MCF 10A (cell line): ENCODE results near the gene AWAT2. TPM values are rescaled to one million over a fixed set of nuclear protein-coding genes. Genes with fewer than 3 reads are reported as not detected.
A peak's percentile ranks its signal among the peaks of the same experiment; 100 is the strongest.

Experiments used
- BruUV-seq: library from RNA; stranded (reverse); fragments of 400-500 nt; replicated peaks from 2 replicates; lab custom pipeline; 2021; lab: Mats Ljungman, UMichigan
- CTCF ChIA-PET: fragments of 300-600 bp; sonication (Branson Sonifier 250); formaldehyde crosslinking; extraction: SDS; loops from one replicate; lab custom pipeline; 2021; ENCODE audit warnings: antibody characterized with exemption, inconsistent platforms; lab: Yijun Ruan, JAX
- POLR2A ChIA-PET: fragments of 300-600, 350-650 bp; sonication (Branson Sonifier 250); formaldehyde crosslinking; extraction: SDS; loops from one replicate; lab custom pipeline; 2020; ENCODE audit warnings: antibody characterized with exemption, inconsistent platforms; lab: Yijun Ruan, JAX
- DNase-seq: peaks from one replicate; pipeline ENCODE4 v3.0.0-alpha.2; 2018; ENCODE audit not compliant: unreplicated experiment
- H3K27ac Mint-ChIP-seq: one replicate; pipeline ENCODE4 v1.8.0; 2022; ENCODE audit warnings: mild to moderate bottlenecking, low read depth, mixed read lengths; ENCODE audit not compliant: unreplicated experiment
- H3K27me3 Mint-ChIP-seq: one replicate; pipeline ENCODE4 v1.8.0; 2022; ENCODE audit warnings: mixed read lengths; ENCODE audit not compliant: insufficient read depth, unreplicated experiment
- H3K36me3 Mint-ChIP-seq: one replicate; pipeline ENCODE4 v1.8.0; 2022; ENCODE audit warnings: mild to moderate bottlenecking, moderate library complexity, mixed read lengths; ENCODE audit not compliant: insufficient read depth, unreplicated experiment
- H3K4me1 Mint-ChIP-seq: one replicate; pipeline ENCODE4 v1.8.0; 2022; ENCODE audit warnings: mixed read lengths; ENCODE audit not compliant: insufficient read depth, unreplicated experiment
- H3K4me3 Mint-ChIP-seq: one replicate; pipeline ENCODE4 v1.8.0; 2022; ENCODE audit warnings: mild to moderate bottlenecking, moderate library complexity, mixed read lengths; ENCODE audit not compliant: unreplicated experiment
- H3K9me3 Mint-ChIP-seq: one replicate; pipeline ENCODE4 v1.8.0; 2022; ENCODE audit warnings: mixed read lengths; ENCODE audit not compliant: unreplicated experiment
- intact Hi-C: fragments of 100-400 bp; cut with micrococcal nuclease; formaldehyde crosslinking; loops from 2 replicates; pipeline ENCODE4 v1.14.1; 2022
- total RNA-seq: library from RNA; stranded (reverse); gene quantifications from 2 replicates; pipeline ENCODE4 v1.2.3, GENCODE V29; 2022
- TF ChIP-seq, protein P1 (sequence below): fragments of 200-600 bp; IDR thresholded peaks from one replicate; pipeline ENCODE4 v1.8.0; 2022; ENCODE audit warnings: antibody characterized with exemption, mild to moderate bottlenecking; ENCODE audit not compliant: unreplicated experiment

Gene AWAT2
- total RNA-seq, 1 experiment from 2014 or later = 0.14 TPM

DNA sequence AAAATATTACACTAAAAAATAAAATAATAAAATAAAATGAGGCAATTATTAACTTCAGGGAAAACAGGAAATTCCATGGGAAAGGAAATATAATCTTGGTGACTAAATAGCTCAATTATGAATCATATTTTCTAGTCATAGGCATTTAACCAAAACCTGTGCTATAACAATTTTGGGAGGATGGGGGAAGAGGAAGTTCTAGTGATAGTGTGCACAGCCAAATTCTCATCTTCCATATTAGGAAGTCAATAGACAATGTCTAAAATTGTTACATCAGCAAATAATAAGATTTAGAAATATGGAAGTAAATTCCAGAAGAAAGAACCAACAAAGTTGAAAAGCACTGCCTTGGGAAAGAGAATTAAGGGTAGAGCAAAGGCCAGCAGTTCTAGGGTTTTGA, 2.8 kb downstream of the AWAT2 start:
- Mint-ChIP-seq H3K27me3 (peaks cover 49% of the 10 kb centered on the region), H3K4me1 (peaks cover 18% of the 10 kb centered on the region), H3K4me3 (no peak overlapping the region), H3K9me3 (peaks cover 8% of the 10 kb centered on the region), H3K36me3 (no peaks in the 10 kb centered on the region), H3K27ac (no peak overlapping the region)
- TF ChIP-seq, protein P1, sequence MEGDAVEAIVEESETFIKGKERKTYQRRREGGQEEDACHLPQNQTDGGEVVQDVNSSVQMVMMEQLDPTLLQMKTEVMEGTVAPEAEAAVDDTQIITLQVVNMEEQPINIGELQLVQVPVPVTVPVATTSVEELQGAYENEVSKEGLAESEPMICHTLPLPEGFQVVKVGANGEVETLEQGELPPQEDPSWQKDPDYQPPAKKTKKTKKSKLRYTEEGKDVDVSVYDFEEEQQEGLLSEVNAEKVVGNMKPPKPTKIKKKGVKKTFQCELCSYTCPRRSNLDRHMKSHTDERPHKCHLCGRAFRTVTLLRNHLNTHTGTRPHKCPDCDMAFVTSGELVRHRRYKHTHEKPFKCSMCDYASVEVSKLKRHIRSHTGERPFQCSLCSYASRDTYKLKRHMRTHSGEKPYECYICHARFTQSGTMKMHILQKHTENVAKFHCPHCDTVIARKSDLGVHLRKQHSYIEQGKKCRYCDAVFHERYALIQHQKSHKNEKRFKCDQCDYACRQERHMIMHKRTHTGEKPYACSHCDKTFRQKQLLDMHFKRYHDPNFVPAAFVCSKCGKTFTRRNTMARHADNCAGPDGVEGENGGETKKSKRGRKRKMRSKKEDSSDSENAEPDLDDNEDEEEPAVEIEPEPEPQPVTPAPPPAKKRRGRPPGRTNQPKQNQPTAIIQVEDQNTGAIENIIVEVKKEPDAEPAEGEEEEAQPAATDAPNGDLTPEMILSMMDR = no peak
- CTCF ChIA-PET = interaction anchor here (1.1 kb wide), 1 partner anchor 49 kb away, joined by 3 read pairs; no protein-coding TSS in a partner anchor
- BruUV-seq = no TSS peak
- intact Hi-C loops = no loop called here
- POLR2A ChIA-PET = interaction anchor here (1.5 kb wide), 1 partner anchor 27 kb away, joined by 3 read pairs; no protein-coding TSS in a partner anchor
- DNase-seq = peak; percentile 48

DNA sequence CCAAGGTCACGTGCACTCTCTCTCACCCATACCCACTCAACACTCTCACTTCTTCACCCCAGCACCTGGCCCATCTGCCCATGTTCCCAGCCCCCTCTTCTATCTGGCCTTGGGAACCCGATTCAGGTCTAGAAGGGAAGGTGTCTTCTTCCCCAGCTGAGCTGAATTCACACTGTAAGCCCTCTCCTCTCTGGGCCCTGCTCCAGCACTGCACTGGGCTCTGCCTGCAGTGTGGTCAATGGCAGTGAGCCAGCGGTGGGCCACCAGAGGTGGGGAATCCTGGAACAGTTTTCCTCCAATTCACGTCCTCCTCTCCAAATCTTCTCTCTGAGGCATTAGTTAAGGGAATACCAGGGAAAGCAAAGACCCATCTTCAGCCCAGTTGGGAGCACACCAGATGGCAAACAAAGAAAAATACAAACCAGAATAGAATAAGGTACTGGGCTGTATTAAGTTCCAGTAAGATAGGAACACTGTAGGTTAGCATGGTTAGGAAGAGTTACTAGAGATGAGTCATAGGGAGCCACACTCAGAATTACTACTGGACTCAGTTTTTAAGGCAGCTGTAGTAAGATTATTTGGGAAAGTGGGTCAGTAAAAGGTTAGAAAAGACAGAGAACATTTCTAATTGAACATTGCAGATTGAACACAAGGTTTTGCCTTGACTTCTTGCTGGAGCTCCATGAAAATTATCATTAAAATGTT, 5.0 kb downstream of the AWAT2 start:
- ChIA-PET POLR2A (no interaction called here), CTCF (interaction anchor here (1.0 to 15.6 kb wide), 2 partner anchors 52 to 53 kb away, joined by 3 to 197 read pairs; no protein-coding TSS in a partner anchor)
- BruUV-seq = no TSS peak
- peaks cover 8% of the 10 kb centered on the region for H3K9me3 Mint-ChIP-seq
- TF ChIP-seq, protein P1 = no peak
- H3K27me3 Mint-ChIP-seq = peaks cover 47% of the 10 kb centered on the region
- no peak overlapping the region for H3K4me3 Mint-ChIP-seq
- H3K4me1 Mint-ChIP-seq = peaks cover 18% of the 10 kb centered on the region
- H3K36me3 Mint-ChIP-seq = no peaks in the 10 kb centered on the region
- peak overlapping the region; percentile 13 for H3K27ac Mint-ChIP-seq
- intact Hi-C loops = no loop called here
- DNase-seq = no peak

DNA sequence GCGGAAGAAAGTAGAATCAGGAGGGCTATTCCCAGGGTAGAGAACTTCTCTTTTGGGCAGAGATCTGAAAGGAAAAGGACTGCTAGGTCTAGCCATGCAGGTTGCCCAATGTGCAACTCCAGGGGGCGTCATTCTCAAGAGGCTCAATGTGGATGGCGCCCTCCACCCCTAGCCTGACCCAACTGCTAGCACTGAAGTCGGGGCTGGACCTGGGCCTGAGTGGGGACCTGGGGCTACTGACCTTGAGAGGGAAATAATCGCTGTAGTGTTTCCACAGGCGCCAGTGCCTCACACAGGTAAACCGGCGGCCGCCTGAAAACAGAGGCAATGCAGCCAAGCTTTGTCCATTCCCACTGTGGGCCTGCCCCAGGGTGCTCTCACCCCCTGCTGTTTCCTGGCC, 6.1 kb downstream of the AWAT2 start:
- no TSS peak for BruUV-seq
- Mint-ChIP-seq H3K9me3 (peaks cover 8% of the 10 kb centered on the region), H3K27ac (no peak overlapping the region), H3K36me3 (no peaks in the 10 kb centered on the region), H3K4me3 (no peak overlapping the region), H3K4me1 (peaks cover 18% of the 10 kb centered on the region), H3K27me3 (peaks cover 44% of the 10 kb centered on the region)
- intact Hi-C loops = no loop called here
- ChIA-PET CTCF (interaction anchor here (15.6 kb wide), 1 partner anchor 53 kb away, joined by 197 read pairs; no protein-coding TSS in a partner anchor), POLR2A (no interaction called here)
- TF ChIP-seq, protein P1 = no peak
- no peak for DNase-seq

DNA sequence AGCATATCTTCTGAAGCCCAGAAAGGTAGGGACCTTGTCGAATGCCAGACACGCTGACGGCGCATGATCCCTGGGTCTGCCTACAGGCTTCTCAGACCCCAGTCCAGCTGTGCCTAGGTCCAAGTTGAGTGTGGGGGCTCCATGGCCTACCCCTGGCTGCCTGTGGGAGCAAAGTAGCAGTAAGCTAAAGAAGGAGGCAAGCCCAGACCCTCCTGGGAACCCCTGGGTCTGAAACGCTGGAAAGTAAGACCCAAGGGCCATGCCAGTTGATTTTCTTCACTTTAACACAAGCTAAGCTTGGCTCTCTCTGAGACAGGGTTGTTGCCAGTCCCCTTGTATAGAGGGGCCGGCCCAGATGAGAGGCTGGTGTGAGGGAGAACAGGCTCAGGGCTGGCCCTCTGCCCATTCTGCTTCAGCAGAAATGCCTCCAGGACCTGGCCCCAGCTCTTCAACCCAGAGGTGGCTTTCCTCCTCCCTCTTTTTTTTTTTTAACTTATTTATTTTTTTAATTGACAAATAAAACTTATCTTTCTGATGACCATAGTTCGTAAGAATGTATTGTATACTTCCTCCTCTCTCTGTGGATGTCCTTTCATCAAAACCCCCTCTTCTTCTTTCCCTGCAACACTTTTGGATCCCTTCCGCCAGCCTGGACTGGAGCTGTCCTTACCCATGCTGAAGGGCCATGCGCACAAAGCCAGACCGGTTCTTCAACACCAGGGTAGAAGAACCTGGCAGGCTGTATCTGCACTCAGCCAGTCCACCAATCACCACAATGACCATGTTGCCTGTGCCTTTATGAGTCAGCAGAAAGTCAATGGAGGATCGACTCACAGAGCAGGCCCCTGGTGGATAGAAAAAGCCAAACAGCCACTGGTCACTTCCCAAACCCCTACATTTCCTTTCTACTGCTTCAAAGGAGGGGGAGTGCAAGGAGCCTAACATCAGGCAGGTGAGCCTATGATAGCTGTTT, 7.1 kb downstream of the AWAT2 start:
- H3K36me3 Mint-ChIP-seq = no peaks in the 10 kb centered on the region
- no peaks in the 10 kb centered on the region for H3K9me3 Mint-ChIP-seq
- ChIA-PET POLR2A (no interaction called here), CTCF (interaction anchor here (1.9 to 15.6 kb wide), 2 partner anchors 18 to 54 kb away, joined by 8 to 197 read pairs; no protein-coding TSS in a partner anchor)
- no peak overlapping the region for H3K27ac Mint-ChIP-seq
- no peak for DNase-seq
- TF ChIP-seq, protein P1 = no peak
- BruUV-seq = no TSS peak
- intact Hi-C loops = no loop called here
- no peak overlapping the region for H3K4me3 Mint-ChIP-seq
- peaks cover 44% of the 10 kb centered on the region for H3K27me3 Mint-ChIP-seq
- H3K4me1 Mint-ChIP-seq = peaks cover 18% of the 10 kb centered on the region
